ENCODE results near the gene PHOSPHO2.

GRCh38 chr2:169690958-169691357 is 3.3 kb upstream of the PHOSPHO2 start:
- TF ChIP-seq CTCF (IDR thresholded peaks at IDR 0.05; ENCODE audit: extremely low read depth in 1 of 2, insufficient read depth in 1 of 2, low read depth in 1 of 2, low read length in 2 of 2) (no peak), MAX (IDR thresholded peaks at IDR 0.05; ENCODE audit: insufficient read depth, insufficient read length) (no peak), POLR2A (IDR thresholded peaks at IDR 0.05; ENCODE audit: low read depth, low read length) (no peak), POLR2AphosphoS5 (IDR thresholded peaks at IDR 0.05; ENCODE audit: insufficient read depth, low read depth, low read length) (no peak), EZH2 (IDR thresholded peaks at IDR 0.05; ENCODE audit: borderline replicate concordance, low read depth, low read length, severe bottlenecking) (no peak), MYC (IDR thresholded peaks at IDR 0.05; ENCODE audit: low read depth, low read length) (no peak), JUN (IDR thresholded peaks at IDR 0.05; ENCODE audit: borderline replicate concordance, insufficient read depth, insufficient read length, low read depth) (no peak), FOS (IDR thresholded peaks at IDR 0.05; ENCODE audit: borderline replicate concordance, insufficient read depth, low read length) (no peak)
